IPS DF 19.7 (cell line): Measurements from ENCODE around the gene LHFPL4.

ENCODE experiments used
- DNase-seq: peaks from one replicate; pipeline ENCODE4 v3.0.0-alpha.2; 2013; ENCODE audit warnings: low read depth, low spot score

LHFPL4 gene

DNA sequence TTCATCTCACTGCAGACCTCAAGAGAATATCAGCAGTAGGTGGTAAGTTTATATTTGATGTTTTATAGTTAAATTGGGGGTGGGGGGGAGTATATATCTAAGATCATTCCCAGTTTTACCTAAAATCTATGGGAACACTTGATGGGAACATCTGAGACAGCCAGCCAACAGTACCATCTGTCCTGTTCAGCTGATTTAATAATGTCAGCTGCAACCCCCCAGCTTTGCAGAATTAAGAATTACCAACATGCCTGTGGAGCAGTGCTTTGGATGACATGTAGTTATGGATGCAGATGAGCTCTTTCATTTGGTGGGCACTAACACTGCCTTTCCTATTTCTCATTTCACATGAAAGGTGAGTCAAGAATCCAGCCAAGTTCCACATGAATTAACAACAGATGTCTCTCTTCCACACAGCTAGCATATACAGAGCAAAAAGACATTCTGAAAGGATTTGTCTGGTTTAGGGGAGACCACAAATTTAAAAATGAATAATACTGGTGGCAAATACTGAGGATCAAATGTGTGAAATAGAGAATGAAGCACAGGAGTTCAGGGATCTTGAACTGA, 80.0 kb downstream of the LHFPL4 start:
- no peak for DNase-seq

- DNase-seq, result no peak
These were observed 83.6 kb downstream of the LHFPL4 start for GRCh38 chr3:9469986-9470385.

DNA sequence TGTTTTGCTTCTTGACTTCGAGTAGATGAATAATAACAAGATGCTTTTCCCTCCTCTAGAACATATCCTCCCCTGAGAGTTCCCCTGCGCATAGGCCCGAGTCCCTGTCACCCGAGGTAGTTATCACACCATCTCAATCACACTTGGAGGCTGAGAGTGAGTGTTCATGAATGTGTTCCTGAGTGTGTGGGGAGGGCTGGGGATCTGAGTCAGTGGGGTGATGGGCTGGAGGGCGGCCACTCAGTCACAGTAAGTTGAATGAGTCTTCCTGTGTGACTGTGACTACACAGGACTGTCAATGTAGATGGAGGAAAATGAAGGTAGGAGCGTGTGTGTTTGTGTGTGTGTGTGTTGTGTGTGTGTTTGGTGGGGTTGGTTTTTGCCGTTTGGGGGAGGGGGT, 85.2 kb downstream of the LHFPL4 start:
- DNase-seq, result no peak

DNA sequence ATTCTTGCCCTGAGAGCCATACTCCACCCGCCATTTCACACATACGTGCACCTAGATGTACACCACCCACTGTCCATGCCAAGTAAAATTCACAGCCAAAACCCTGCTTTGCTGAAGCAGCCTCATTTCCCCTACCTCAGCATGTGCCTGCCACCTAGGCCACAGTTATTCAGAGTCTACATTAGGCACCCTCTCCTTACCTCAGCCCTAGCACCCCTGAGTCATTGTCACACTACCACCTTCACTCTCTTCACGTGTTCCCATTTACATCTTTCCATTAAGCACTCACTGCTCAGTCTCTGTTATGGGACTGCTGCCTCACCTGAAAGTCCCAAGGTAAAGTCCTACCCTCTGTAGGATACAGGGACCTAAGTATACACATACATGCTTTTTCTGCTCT, 86.2 kb downstream of the LHFPL4 start:
- DNase-seq, result no peak

- DNase-seq, result no peak
These were observed 98.0 kb downstream of the LHFPL4 start for GRCh38 chr3:9455596-9456131.

GRCh38 chr3:9452417-9452816, 101.2 kb downstream of the LHFPL4 start:
- DNase-seq, result no peak

DNA sequence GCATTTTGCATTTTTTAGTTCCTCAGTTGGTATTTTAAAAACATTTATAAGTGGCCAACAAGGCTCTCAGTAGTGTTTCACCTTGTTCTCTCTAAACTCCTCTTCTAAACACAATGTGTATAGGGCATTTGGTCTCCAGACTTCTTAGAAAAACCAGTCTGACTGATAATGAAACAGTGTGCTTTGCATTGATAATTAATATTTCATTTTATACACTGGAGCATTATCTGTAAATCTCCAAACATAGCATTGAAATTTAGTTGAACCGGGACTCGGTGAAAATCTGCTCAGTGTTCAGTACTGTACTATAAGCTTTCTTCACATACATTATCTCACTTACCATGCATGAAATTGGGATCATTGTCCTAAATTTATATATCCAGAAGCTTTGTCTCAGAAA, 102.6 kb downstream of the LHFPL4 start:
- no peak for DNase-seq

DNA sequence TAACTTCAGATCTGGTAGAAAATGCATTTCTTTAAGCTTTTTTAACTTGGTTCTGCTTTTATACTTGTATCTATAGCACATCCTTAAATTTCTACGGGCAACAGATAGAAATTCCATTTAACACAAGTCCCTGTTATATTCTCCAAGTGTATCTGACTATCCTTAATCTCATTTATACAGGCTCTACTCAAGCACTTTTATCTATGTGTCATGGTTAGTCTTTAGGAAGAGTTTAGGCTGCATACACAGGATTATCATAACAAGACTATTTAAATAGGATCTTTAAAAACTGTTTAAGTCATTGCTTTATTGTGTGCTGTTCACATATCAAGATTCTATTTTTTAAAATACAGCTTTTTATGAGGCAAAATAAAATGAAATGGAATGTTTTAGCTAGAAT, 103.5 kb downstream of the LHFPL4 start:
- no peak for DNase-seq

GRCh38 chr3:9448643-9449042, 105.0 kb downstream of the LHFPL4 start:
- DNase-seq, result no peak
